HG03060 (cell line): ENCODE results near the gene CCDC102A.

ENCODE experiments used
- ATAC-seq: cut with Tn5 transposase; IDR thresholded peaks from one replicate; pipeline ENCODE4 v1.9.1; 2021; ENCODE audit warnings: low read depth, moderate number of reproducible peaks; ENCODE audit not compliant: unreplicated experiment

The CCDC102A gene

DNA sequence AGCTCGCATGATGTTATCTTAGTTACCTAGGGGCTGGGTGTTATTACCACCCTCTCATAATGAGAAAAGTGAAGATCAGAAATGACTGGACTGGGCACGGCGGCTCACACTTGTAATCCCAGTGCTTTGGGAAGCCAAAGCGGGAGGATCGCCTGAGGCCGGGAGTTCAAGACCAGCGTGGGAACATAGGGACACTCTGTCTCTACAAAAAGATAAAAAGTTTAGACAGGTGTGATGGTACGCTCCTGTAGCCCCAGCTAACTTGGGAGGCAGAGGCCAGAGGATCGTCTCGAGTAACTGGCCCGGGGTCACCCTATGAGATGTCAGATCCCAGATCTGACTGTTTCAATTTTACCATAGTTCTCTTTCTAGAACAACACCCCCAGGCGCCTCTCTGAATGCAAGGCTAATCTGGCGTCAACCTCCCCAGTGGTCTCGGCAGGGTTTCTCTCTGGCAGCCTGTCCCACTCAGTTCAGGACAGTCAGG, 1.9 kb upstream of the CCDC102A start:
- ATAC-seq = no peak

DNA sequence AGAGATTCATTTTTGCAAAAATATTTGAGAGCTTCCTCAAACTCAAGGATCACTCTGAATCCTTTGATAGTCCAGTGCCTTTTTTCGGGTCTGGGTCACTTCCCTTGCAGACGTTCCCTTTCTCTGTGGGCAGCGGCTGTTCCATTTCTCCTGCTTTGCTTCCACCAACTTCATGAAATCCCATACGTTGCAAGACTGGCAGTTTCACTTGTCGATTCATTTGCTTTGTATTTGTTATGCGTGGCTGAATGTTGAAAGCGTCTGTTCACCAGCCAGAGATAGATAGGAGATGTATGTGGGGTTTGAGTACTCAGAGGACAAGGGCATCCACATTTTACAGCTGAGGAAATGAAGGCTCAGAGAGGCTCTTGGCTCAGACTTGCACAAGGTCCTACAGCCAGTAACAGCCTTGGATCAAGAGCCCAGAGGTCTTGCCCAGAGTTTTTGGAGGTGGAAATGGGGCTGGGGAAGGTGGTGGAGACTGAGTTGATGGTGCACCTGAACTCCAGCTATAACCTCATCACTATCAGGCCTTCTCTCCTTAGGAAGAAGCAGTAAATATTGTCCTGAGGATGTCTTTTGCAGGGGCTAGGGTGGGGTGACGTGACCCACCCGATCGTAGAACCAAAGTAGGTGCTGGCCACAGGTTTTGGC, 1.3 kb upstream of the CCDC102A start:
- ATAC-seq = no peak

DNA sequence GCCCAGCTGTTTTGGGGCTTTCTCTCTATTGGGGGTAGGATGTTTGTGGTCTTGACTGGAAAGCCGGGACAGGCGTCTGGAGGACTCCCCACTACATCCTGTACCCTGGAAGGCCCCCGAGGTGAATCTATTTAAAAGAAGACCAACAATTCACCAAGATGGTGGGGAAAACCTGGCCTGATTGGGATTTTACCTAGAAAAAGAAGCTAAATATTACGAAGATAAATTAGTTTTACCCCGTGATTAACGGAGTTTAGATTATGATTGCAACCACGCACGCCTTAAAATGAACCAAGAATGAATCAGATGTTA, 779 bp upstream of the CCDC102A start:
- no peak for ATAC-seq

DNA sequence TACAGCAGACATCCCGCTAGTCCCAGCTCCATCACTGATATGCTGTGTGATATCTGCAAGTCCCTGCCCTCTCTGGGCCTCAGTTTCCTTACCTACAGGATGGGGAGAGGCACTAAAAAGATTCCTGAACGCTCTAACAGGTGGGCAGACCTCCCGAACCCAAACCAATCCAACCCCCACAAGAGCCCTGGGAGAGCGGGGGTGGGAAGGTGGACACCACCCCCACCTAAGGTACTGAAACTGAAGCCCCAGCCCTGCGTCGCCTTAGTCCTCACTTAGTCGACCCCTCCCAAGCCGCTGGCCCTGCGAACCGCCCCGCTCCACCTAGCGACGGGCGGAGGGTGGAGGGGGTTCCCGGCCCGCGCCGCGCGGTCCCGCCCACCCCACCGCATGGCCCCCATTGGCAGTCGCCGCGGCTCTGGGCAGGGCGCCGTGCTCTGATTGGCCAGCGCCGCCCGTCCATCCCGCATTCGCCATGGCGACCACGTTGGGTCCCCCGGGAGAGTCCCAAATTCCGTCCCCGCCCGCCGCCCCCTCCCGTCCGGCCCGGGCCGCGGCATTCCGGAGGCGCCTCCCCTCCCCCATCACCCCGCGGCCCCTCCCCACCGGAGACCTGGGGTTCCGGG, 578 bp downstream of the CCDC102A start:
- no peak for ATAC-seq

DNA sequence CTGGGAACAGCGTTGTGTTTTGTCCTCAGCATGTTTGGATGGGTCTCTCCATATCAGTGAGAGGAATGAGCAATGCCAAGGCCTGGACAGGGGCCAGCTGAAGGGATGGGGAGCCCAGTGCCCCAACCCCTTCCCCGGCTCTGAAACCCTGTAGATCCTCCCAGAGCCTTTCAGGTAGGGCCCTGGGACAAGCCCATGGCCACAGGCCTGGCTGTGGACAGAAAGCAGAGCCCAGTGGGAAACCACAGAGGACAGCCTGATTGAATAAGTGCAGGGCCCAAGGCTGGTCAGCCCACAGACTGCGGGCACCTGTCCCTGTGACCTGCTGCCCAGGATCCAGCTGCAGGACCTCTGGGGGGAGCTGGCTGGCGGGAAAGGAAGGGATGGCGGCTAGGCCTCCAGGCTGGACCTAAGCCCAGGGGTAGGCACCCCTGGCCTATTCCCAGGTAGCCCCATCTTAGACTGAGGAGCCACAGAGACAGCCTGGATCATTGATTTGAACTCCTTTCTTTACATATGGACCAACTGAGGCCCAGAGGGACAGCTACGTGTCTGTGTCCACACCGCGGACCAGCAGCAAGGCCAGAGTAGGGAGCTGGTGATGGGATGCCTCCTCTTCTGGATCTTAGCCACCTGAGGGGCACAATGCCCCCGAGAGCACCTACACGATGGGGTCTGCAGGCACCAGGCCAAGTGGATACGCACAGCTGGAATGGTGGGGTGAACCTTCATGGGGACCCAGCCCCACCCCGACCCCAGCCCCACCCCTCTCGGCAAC, 1.3 kb downstream of the CCDC102A start:
- no peak for ATAC-seq

DNA sequence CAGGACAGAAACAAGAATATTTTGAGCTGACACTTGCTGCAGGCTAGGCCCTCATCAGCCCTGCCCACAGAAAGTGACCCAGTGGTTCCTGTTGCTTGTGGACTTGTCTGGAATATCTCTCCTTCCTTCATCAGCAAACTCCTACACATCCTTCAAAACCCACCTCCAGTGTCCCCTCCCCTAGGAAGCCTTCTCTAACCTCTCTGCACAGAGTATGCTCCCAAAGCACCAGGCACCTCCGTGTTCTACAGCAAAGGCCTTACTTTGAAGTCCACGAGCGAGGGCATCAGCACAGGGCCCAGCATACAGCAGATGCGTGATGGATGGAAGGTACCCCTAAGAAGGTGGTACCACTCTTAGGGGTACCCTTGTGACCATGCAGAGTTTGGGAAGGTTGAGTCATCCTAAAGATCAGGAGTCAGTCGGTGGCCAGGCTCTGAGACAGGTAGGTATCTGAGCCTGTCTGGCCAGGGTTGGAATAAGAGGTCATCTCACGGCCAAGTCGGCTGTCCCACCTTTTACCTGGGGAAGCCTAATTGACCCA, 2.0 kb downstream of the CCDC102A start:
- ATAC-seq = no peak

DNA sequence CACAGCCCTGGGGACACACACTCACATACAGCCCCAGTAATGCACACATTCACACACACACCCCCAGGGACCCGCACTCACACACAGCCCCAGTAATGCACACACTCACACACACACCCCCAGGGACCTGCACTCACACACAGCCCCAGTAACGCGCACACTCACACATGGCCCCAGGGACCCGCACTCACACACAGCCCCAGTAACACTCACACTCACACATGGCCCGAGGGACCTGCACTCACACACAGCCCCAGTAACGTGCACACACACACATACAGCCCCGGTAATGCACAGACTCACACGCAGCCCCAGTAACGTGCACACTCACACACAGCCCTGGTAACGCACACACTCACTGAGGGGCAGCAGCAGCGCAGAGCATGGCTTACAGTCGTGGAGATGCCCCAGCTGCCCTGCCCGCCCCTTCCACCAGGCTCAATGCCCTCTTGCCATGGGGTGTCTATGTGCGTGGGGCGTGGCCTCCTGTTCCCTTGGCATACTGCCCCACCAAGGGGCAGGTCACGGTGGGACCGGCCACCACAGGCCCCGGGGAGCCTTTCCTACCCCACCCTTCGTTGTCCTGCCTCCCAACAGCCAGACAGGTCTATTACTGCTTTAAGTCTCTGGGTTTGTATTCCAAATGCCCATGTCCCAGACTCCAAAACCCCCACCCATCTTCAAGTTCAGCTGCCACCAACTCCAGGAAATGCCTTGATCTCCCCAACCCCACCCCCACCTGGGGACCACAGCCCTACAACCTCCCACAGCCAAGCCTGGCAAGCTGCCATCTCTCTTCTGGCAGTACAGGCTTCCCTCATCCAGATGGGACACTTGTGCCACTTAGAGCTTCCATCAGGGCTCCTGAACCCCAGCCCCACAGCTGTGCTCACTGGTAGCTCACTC, 2.7 kb downstream of the CCDC102A start:
- no peak for ATAC-seq

DNA sequence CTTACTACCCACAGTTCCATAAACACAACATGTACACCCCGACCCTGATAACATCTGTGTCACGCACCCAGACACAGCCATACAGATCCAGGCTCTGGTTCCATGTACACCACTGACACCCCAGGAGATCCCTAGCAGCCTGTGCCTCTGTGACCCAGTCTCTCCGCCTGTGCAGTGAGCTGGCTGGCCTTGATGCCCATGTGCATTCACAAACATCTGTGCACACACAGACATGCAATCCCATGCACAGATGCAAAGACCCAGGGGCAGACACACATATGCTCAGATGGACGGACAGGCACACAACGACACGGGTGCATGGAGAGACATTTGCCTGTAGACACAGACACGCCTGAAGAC, 4.1 kb downstream of the CCDC102A start:
- ATAC-seq = no peak

DNA sequence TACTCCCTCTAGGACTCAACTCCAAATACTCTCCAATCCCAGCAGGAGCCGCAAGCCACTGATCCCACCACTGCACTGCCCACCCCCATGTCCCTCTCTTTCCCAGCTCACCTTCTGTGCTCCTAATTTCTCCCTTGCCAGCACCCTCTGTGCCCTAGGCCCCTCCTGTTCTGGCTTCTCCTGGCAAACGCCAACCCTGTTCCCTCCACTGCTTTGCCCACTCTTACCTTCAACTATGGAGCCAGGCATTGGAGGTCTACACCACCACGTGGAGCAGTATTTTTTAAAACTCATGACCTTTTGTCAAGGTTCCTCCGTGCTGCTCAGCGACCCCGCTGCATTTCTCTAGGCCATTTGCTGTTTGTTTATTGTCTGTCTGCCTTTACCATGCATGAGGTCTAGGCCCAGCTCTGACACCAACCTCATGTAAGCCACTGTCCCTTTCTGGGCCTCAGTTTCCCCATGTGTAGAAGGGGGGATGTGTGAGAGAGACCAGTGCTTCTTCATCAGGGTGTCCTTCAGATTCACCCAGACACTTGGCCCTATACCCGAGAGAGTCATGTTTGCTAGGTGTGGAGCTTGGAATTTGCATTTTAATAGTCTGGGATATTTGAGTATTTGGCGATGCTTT, 4.6 kb downstream of the CCDC102A start:
- no peak for ATAC-seq

DNA sequence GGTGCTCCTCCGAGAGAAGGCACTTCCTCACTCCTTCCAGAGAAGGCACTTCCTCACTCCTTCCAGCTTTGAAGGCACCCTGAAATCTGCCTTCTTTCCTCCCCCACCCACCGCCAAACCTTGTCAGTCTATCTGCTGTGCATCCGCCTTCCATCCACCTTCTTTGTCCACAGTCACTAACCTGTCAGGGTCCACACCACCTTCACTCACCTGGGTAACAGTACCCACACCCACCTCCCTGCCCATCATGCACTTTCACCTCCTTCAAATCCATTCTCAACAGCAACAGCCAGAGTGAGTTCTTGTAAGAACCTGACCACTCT, 5.2 kb downstream of the CCDC102A start:
- ATAC-seq = no peak

DNA sequence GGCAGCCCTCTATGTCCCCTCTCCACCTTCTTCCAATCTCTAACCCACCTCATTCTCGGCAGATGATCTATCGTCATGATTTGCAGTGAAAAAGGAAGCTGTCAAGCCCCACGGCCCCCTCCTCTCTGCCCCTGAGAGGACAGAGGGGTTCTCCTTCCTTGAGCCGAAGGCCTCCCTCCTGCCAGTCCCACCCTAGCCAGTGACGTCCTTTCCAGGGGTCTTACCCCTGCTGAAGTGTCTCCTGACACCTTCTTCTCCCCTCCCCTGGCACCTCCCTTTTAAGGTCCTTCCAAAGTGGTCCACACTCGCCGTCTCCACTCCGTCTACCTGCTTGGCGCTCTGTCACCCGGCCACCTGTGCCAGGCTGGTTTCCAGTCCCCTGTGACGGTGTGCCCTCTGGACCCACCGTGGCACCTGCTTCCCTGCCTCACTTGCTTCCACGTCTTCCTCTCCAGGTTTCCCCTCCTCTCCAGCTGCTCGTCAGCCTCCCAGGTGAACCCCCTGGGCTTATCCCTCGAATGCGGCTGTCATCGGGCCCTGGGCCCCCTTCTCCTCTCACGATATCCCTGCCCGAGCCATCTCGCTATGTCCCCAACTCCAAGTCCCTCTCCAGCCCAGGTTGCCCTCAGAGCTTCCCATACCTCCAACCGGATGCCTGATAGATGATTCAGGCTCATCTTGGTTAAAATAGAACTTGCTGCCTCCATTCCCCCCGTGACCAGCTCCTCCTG, 5.7 kb downstream of the CCDC102A start:
- ATAC-seq = no peak

DNA sequence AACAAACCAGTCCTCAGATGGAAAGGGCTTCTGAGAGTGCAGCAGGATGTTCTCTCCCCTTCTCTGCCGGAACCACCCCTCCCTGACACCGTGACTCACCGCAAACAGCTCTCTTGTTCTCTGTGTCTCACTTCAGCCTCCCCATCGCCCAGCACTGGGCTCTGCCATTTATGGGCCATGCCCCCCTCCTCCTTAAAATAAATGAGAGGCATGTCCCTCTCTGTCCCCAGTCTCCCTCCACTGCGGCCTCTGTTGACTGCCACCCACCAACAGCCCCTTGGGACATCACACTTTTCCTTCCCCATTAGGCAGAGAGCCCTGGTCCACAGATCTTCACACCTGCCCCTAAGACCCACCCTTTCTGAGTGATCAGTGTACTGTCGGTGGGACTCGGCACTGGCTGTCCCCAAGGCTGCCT, 6.3 kb downstream of the CCDC102A start:
- no peak for ATAC-seq

DNA sequence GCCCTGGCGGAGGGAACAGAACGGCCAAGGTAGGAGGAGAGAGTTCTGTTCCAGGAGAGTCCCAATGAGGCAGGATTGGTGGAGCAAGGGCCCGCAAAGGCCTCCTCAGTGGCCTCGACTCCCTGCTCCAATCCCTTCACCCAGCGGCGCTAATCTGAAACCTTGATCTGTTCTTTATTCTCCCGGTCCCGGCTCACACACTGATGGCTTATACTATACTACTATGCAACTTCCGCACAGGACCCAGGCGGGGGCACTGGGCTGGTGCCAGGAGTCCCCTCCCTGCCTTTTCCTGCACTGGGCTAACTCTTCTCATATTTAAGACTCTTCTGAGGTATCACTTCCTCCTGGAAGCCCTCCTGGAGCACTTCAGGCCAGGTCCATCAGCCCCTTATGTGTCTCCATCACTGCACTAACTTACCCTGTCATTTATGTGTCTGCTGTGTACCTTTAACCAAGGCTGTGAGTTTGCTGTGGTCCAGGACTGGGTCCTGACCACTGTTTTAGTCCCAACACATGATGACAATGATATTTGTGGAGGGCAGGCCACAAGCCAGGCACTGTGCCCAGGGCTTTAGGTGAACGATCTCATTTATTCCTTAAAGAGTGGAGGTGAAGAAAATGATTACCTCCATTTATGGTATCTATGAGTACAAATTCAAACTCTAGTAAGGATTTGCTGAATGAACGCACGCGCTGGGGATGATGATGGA, 6.8 kb downstream of the CCDC102A start:
- ATAC-seq = no peak

DNA sequence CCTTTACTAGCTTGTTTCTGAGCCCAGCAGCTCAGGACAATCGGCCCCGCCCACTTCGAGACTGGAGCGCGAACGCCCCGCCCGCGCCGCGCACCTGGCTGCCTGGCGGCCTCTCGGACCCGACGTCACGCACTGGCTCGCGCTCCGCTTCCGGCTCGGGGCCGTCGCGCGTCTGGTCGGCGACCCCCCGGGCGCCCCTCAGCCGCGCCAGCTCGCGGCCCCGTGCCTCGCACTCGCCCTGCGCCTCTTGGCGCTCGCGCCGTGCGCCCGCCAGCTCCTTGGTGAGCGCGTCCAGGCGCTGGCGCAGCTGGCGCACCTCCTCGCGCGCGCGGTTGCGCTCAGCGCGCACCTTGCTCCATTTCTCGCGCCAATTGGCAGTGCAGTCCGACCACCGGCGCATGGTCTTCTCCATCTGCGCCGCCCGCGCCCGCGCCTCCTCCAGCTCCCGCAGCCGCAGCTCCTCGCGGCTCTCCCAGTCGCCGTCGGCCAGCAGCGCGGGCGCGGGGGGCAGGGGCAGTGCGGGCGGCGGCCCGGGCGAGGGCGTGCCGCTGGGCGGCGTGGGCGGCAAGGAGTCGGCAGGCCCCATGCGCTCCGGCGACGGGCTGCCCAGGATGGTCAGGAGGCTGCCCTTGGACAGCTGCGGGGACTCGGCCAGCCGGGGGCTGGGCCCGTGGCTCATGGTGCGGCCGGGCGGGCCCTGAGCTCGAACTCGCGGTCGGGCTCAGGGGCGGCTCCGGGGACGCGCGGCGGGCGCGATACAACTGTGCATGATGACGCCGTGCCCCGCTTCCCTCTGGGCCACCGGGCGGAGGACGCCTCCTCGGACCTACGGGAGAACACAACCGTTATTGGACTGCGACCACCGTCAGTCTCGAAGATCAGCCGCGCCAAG, 7.6 kb downstream of the CCDC102A start:
- no peak for ATAC-seq

DNA sequence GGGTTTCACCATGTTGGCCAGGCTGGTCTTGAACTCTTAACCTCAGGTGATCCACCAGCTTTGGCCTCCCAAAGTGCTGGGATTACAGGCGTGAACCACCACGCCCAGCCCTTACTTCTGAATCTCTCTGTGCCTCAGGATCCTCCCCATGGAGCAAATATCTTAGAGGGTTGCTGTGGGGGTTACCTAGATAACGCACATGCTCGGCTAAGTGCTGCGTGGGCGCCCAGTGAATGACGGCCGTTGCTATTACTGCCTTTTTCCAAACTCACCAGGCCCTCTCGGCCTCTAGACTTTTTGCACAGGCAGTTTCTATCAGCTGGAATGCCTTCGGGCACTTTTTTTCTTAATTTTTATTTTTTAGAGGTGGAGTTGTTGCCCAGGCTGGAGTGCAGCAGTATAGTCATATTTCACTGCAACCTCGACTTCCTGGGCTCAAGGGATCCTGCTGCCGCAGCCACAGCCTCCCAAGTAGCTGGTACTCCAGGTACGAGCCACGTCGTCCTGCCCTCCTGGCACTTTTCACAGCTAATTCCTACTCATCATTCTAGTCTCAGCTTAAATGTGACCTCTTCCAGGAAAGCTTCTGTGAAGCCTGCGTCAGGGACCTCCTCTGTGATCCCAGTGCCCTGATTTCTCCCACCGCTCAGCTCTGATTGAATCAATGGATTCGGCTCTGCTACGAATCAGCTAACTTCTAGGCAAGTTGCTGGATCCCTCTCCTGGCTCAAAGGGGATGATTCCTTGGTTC, 8.6 kb downstream of the CCDC102A start:
- ATAC-seq = no peak

DNA sequence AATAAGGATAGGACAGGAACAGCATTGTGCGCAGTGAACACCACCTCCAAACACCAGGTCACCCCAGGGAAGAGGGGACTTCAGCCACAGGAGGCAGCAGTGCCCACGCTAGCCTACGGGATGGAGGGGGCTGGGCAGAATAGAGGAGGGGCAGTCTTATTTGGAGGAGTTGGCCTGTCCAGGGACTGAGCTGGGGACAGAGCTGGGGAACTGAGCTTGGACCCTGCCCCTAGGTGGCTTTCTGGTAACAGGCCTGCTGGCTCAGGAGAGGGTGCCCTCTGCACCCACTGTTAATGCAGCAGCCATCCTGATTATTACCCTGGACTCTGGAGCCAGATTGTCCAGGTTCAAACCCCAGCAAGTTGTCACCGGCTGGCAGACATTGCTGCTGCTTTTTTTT, 9.3 kb downstream of the CCDC102A start:
- no peak for ATAC-seq

DNA sequence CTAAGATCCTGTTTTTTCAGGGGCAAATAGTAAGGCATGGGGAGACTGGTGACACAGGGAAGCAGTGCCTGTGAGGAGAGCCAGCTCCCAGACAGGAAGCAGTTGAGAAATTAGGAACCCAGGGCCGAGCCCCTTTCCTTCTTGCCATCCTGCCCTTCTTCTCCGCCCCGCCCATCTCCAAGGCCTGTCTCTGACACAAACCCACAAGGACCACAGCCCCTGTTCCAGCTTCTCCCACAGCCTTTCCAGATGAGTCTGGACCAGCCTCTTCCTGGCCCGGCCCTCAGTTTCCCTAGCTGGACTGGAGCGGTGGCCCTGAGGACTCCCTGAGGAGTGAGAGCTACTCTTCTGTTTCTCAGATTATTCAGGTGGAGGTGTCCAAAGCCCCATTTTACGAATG, 9.9 kb downstream of the CCDC102A start:
- no peak for ATAC-seq
